ENCODE data around the gene ICAM2. TPM values are rescaled to one million over a fixed set of nuclear protein-coding genes. Genes with fewer than 3 reads are reported as not detected.

The ICAM2 gene
- total RNA-seq, 1 donor from 2014 or later, result not detected

DNA sequence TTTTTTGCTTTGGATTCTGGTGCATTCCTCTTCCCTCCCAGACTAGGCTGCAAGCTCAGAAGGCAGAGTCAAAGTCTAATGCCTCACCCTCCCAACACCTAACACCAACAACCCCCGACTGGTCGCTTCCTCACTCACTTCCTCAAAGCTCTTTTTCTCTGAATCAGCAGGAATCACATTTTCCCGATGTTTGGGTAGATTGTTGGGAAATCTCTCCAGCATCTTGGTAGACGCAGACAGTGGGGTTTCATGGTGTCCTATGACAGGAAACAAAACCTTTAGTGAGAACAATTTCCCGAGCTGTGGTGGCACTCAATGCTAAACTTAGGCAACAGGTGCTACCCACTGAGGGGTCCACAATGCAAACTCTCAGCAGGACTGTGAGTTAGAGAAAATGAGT lies 39.9 kb upstream of the ICAM2 start:
- Mint-ChIP-seq H3K9me3 (ENCODE audit: unreplicated experiment) (peaks cover 5% of the 10 kb centered on the region), H3K27ac (ENCODE audit: unreplicated experiment) (no peak overlapping the region), H3K4me3 (ENCODE audit: unreplicated experiment) (no peak overlapping the region), H3K27me3 (ENCODE audit: unreplicated experiment) (peaks cover 3% of the 10 kb centered on the region), H3K4me1 (ENCODE audit: low read depth, unreplicated experiment) (peaks cover 3% of the 10 kb centered on the region), H3K36me3 (ENCODE audit: unreplicated experiment) (peaks cover 6% of the 10 kb centered on the region)
- TF ChIP-seq, protein P1, sequence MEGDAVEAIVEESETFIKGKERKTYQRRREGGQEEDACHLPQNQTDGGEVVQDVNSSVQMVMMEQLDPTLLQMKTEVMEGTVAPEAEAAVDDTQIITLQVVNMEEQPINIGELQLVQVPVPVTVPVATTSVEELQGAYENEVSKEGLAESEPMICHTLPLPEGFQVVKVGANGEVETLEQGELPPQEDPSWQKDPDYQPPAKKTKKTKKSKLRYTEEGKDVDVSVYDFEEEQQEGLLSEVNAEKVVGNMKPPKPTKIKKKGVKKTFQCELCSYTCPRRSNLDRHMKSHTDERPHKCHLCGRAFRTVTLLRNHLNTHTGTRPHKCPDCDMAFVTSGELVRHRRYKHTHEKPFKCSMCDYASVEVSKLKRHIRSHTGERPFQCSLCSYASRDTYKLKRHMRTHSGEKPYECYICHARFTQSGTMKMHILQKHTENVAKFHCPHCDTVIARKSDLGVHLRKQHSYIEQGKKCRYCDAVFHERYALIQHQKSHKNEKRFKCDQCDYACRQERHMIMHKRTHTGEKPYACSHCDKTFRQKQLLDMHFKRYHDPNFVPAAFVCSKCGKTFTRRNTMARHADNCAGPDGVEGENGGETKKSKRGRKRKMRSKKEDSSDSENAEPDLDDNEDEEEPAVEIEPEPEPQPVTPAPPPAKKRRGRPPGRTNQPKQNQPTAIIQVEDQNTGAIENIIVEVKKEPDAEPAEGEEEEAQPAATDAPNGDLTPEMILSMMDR (IDR thresholded peaks at IDR 0.05; ENCODE audit: partially characterized antibody, unreplicated experiment), result no peak
- DNase-seq, result no peak

DNA sequence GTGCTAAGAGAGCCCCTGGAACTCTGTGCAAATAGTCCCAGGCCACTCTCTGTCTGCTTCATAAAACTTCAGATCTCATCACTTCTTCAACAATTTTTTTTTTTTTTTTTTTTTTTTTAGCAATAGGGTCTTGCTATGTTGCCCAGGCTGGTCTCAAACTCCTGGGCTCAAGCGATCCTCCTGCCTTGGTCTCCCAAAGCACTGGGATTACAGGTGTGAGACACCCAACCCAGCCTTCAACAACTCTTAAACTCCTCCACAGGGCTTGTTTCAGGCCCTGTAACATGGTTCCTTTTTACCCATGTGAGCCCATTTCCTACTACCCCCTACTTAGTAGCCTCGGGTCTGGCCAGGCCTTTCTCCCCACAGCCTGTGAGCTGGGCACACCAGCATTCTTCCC lies 39.3 kb upstream of the ICAM2 start:
- peaks cover 6% of the 10 kb centered on the region for H3K36me3 Mint-ChIP-seq (ENCODE audit: unreplicated experiment)
- DNase-seq, result no peak
- TF ChIP-seq, protein P1 (IDR thresholded peaks at IDR 0.05; ENCODE audit: partially characterized antibody, unreplicated experiment), result no peak
- peaks cover 5% of the 10 kb centered on the region for H3K9me3 Mint-ChIP-seq (ENCODE audit: unreplicated experiment)
- H3K4me1 Mint-ChIP-seq (ENCODE audit: low read depth, unreplicated experiment), result peaks cover 3% of the 10 kb centered on the region
- H3K27me3 Mint-ChIP-seq (ENCODE audit: unreplicated experiment), result peaks cover 3% of the 10 kb centered on the region
- H3K4me3 Mint-ChIP-seq (ENCODE audit: unreplicated experiment), result no peak overlapping the region
- H3K27ac Mint-ChIP-seq (ENCODE audit: unreplicated experiment), result no peak overlapping the region

DNA sequence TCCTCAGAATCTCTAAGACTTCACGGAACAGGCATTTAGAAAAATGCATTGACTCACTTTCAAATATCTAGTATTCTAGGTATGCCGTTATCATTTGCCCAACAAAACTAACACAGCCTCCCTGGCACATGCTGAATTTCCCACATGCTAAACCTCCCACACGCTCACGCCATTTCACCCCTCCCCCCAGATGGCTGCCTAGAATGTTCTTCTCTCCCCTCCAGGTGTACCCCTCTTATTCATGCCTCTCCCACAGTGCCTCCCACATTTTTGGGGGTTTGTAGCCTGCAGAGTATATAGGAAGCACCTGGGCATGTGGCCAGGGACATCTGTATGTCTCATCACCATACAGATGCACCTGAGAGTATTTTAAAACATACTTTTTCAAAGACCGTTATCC lies 38.2 kb upstream of the ICAM2 start:
- Mint-ChIP-seq H3K27me3 (ENCODE audit: unreplicated experiment) (peaks cover 3% of the 10 kb centered on the region), H3K4me3 (ENCODE audit: unreplicated experiment) (no peak overlapping the region), H3K27ac (ENCODE audit: unreplicated experiment) (no peak overlapping the region), H3K36me3 (ENCODE audit: unreplicated experiment) (no peaks in the 10 kb centered on the region), H3K4me1 (ENCODE audit: low read depth, unreplicated experiment) (peaks cover 3% of the 10 kb centered on the region), H3K9me3 (ENCODE audit: unreplicated experiment) (peaks cover 2% of the 10 kb centered on the region)
- TF ChIP-seq, protein P1 (IDR thresholded peaks at IDR 0.05; ENCODE audit: partially characterized antibody, unreplicated experiment), result no peak
- no peak for DNase-seq

DNA sequence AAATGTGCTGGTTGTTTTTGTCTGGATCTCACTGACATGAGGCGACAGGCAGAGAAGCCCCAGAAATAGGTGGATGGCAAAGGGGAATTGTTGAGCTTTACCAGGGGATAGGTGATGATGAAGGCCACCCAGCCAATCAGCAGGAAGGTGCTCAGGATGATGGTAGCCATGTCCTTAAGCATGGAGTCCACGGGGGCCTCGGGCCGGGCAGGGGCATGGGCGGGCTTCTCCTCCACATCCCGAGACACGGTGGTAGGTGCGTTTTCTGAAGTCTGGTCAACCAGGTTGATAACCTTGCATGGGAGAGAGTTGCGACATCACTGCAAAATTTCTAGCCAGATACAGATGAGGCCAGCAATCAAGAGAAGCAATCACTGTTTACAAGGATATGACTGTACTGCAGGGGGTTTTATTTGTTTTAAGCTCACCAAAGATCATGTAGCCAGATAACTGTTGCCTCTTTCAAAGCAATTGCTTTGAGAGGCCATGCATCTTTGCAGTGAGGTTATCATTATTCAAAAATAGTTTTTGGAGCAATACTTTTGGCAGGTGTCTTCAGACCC lies 37.3 kb upstream of the ICAM2 start:
- H3K4me1 Mint-ChIP-seq (ENCODE audit: low read depth, unreplicated experiment), result peaks cover 3% of the 10 kb centered on the region
- peaks cover 3% of the 10 kb centered on the region for H3K27me3 Mint-ChIP-seq (ENCODE audit: unreplicated experiment)
- TF ChIP-seq, protein P1 (IDR thresholded peaks at IDR 0.05; ENCODE audit: partially characterized antibody, unreplicated experiment), result no peak
- H3K9me3 Mint-ChIP-seq (ENCODE audit: unreplicated experiment), result peaks cover 2% of the 10 kb centered on the region
- no peak for DNase-seq
- no peak overlapping the region for H3K27ac Mint-ChIP-seq (ENCODE audit: unreplicated experiment)
- H3K36me3 Mint-ChIP-seq (ENCODE audit: unreplicated experiment), result no peaks in the 10 kb centered on the region
- H3K4me3 Mint-ChIP-seq (ENCODE audit: unreplicated experiment), result no peak overlapping the region

DNA sequence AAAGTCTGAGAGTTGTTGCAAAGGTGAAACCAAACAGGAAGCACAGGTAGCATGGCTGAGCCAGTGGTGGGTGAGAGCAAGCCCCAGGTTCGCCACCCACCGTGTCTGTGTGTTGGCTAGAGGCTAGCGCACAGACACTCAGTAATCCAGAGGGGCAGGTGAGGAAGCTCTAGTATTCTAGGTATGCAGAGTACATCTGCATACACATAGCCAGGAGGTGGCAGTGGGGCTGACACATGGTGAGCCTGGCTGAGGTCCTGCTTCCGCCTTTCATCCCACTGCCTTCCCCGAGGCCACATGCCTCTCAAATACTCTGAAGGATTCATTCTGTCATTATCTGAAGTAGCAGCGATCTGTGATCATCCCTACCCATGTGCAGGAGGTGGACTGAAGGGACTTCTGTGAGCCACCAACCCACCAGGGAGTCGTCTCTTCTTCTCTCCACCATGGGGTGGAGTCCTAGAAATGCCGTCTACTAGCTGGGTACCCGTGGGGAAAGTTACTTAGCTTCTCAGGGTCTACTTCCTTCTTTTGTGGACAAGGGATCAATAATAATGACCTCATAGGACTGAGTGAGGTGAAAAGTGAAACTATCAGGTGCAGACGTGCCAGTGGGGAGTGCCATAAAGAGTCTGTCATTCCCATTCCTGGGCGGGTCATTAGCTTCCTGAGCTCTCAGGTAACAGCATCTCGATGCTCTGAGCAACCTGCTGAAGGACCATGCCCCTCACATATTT lies 36.0 kb upstream of the ICAM2 start:
- Mint-ChIP-seq H3K27me3 (ENCODE audit: unreplicated experiment) (peaks cover 3% of the 10 kb centered on the region), H3K36me3 (ENCODE audit: unreplicated experiment) (no peaks in the 10 kb centered on the region), H3K4me3 (ENCODE audit: unreplicated experiment) (no peak overlapping the region), H3K27ac (ENCODE audit: unreplicated experiment) (no peak overlapping the region), H3K9me3 (ENCODE audit: unreplicated experiment) (peaks cover 2% of the 10 kb centered on the region), H3K4me1 (ENCODE audit: low read depth, unreplicated experiment) (peaks cover 3% of the 10 kb centered on the region)
- TF ChIP-seq, protein P1 (IDR thresholded peaks at IDR 0.05; ENCODE audit: partially characterized antibody, unreplicated experiment), result no peak
- DNase-seq, result no peak
